ENCODE data around the gene PKNOX2.

Gene PKNOX2

DNA sequence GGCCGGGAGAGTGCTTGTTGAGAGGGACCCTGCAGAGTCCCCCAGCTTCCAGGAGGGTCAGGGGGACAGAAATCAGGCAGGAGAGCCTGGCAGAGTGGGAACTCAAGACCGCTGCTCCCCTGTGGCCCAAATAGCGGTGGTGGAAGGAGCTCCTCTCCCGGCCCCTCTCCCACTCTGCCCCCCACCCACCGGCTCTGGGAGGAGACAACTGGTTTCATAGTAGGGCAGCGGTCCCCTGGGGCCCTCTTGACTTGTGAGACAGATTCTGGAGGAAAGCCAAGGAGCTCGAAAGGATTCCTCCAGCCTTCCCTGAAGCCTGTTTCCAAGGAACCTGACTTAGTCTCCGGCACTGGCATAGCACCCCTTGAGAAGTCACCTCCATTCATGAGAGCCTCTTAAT, 10.1 kb downstream of the PKNOX2 start:
- DNase-seq = no peak

DNA sequence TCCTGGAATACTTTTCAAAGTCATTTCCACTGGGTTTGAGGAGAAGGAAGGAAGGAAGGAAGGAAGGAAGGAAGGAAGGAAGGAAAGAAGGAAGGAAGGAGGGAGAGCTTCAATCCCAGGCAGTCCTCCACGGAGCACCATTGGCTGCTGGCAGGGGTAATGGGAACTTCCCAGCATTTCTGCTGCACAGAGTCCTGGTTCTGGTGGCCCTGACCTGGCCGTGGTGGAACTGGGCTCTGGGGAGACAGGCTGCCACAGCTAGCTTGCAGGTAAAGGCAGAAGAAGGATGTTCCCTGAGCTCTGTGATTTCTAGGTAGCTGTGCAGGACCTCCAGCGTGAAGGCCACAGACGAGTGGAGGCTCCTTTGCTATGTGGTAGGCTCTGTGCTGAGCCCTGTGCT, 10.6 kb downstream of the PKNOX2 start:
- DNase-seq = no peak

DNA sequence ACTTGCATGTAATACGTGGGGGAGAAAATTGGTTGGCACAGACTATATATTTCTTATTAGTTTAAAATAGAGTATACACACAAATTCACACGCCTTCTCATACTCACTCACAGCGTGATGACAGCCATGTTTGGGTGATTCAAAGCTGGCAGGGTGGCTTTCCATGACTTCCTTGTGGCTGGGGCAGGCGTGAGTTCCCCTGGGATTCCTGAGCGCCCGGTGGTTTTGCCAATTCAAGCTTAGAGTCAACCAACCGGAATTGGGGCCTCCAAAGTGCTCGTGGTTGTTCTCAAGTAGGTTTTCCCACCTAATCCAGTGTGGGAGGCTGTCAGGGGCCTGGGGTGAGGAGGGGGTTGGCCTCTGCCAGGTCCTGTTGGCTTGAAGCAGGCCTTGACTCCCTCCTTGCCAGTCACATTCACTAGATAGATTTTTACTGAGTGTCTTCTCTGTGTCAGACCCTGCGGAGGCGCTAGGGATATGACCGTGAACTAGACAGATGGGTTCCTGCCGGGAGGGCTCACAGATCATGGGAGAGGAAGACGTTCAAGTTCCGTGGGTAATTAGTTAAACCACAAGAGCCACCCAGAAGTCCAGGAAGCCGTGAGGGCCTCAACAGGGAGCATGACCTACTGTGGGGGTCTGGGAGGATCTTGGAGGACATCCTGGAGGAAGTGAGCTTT, 11.5 kb downstream of the PKNOX2 start:
- DNase-seq = no peak

DNA sequence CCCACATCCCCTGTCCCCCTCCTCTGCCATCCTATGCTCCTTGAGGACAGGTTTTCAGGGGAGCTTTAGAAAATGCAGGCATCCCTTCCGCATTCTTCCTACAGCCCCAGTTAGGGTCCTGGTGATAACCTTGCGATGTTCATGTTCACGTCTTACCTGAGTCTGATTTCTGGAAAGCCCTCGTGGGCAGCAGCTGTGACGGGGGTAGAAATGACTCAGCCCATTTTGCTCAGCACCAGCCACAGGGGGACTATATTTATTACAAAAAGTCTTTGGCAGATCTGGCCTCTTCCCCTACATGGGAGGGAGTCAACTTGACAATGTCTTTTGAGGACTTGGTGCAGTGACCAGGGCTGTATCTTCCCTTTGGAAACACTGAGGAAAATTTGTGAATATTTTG, 12.3 kb downstream of the PKNOX2 start:
- no peak for DNase-seq

DNA sequence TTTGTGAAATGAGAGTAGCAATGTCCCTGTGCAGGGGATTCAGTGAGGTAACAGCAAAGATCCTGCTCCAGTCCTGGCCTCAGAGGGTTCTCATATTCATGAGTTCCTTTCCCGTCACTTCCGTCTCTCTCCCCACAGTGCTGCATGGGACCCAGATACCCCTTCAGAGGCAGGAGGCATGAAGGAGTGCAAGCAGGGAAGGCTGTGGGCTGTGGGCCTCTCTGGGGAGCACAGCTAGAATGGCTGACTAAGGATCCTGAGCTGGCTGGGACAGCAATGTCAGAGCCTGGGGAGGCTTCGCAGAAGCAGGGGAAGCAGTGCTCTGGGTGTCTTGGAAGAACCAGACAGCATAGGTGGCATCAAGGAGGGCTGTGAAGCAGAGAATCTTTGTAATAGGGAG, 13.0 kb downstream of the PKNOX2 start:
- DNase-seq = no peak

DNA sequence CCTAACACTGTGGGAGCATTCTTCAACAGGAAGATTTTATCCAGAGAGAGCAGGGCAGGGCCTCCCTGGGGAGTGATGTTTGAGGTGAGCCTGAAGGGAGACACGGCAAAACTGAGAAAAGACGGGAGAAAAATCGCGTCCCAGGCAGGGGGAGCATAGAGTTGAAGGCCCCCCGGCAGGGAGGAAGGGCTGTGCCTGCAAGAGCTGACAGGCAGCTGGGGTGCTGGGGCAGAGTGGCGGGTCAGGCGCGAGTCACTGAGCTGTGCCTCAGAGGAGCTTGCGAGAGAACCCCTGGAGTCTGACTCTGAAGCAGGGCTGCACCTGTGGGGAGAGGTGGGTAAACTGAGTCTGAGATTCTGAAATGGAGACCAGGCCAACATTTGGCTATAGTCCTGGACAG, 14.8 kb downstream of the PKNOX2 start:
- no peak for DNase-seq

DNA sequence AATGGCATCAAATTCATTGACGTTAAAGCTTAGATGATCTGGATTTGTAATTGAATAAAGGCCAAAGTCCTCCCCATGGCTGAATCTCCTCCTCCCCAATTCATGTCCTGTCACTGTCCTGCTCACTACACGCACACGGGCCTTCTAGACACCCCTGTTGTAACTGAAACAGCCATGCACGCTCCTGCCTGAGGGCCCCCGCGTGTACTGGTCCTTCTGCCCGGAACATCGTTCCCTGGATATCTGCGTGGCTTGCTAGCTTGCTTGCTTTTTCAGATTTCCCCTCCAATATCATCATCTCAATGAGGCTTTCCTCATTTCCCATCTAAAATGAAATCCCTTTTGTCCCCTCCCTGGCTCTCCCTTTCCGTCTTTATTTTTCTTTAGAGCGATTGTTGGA, 15.3 kb downstream of the PKNOX2 start:
- DNase-seq = no peak

DNA sequence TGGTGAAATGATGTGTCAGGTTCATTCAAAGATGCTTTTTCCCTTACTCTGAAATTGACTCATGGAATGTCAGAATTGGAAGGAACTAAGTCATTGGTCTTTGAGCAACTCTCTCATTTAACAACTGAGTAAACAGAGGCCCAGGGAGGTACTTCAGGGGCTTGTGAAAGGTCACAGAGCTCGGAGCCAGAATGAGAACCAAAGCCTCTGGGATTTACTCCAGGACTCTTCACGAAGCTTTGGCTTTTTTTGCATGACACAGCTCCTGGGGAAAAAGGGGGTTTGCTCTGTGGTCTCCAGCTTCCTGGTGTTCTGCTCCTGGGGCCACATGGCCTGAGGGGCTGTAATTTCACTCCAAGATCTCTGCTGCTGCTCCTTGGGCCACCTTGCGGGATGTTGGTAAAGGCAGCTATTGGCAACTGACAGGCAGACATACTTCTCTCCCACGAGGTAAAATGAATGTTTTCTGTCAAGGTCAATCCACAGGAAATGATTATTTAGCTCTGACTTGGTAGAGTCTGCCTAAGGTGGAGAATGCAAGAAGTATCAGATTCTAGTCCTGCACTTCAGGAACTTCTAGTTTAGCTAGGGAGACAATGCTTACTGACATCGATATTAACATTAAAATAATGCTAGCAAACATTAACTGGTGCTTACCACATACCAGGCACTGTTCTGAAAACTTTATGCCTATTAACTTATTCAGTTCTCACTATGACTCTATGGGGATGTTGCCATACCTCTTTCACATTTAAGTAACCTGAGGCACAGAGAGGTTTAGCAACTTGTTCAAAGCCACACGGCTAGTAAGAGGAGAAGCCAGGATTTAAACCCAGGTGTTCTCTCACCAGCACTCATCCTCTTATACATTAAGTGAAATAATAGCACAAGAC, 16.1 kb downstream of the PKNOX2 start:
- no peak for DNase-seq

DNA sequence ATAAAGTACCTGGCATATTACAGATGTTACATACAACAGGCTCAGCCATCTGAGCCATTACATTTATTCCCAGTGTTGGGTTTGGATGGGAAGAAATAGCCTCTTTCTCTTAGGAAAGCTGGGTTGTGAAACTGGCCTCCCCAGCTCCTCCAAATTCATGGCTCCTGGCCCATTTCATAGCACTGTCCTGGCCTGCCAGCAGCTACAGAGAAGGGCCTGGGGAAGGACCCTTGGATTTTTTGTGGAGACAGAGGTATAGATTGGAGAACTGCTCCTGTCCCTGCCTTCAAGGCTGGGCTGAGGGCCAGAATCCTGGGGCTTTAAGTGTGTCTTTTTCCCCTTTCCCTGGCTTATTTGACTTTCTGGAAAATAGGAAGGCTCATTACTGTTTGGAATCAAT, 18.0 kb downstream of the PKNOX2 start:
- no peak for DNase-seq

DNA sequence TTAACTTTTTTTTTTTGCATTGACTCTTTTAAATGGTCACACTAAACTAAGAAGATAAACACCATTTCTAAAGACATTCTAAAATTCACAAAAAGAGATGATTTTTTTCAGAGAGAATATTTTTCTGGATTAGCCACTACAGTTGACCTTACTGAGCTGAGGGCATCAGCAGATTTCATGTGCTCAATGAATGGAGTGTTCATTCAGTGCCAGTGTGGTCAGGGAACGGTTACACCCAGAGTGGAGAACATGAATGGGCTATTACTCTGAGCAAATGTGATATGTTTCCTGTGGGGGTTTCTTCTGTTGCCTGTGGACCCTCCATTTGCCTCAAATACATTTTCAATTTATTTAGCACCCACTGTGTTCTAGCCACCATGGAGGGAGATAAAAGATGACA, 19.1 kb downstream of the PKNOX2 start:
- no peak for DNase-seq

DNA sequence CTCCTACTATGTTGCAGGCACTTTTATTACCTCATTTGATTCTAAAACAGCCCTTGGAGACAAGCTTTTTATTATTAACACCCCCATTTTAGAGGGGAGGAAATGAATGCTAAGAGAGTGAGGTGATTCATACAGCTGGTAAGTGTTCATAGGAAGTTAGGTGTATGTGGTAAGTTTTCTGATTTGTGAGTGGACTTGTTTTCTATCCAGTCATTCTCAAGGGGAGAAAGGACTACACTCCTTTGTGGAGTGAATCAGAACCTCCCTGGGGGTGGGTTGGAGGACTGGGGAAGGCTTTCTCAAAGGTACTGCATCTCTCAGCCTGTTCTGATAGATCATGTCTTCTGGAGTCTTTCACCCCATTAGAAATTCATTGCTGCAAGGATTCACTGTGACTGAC, 23.5 kb downstream of the PKNOX2 start:
- DNase-seq = no peak

DNA sequence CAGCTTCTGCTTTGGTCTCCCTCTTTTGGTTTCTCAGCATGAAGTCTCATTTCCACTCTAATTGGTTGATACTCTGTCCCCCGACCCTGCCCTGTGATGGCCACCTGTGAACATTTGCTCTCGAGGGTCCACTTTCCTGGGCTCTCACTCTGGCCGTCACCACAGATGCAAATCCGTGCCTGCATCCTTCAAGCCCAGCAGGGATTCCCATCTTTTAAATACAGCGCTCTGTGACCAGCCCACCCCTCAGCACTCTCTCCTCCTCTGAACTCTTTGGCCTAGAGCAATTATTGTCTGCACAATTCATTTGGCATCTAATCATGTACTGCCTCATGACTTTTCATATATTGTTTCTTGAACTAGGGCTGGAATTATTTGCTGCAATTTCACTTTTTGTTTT, 26.0 kb downstream of the PKNOX2 start:
- no peak for DNase-seq

DNA sequence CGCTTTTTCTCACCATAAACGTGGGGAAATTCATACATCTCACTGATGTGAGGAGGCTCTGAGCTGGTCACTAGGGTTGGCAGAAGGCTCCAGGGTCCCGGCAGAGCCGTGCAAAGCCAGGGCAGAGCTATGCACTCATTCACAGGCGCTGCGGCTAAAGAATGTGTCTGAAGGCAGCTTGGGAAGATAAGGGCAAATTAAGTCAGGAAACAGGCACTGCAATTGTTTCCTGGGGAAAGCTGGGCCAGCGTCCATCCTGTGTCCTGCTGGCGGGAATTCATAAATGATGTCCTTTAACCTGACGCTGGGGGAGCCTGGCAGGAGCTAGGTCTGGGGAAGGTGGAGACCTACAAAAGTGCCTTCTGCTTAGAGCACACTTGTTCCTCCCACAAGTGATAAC, 27.6 kb downstream of the PKNOX2 start:
- no peak for DNase-seq

DNA sequence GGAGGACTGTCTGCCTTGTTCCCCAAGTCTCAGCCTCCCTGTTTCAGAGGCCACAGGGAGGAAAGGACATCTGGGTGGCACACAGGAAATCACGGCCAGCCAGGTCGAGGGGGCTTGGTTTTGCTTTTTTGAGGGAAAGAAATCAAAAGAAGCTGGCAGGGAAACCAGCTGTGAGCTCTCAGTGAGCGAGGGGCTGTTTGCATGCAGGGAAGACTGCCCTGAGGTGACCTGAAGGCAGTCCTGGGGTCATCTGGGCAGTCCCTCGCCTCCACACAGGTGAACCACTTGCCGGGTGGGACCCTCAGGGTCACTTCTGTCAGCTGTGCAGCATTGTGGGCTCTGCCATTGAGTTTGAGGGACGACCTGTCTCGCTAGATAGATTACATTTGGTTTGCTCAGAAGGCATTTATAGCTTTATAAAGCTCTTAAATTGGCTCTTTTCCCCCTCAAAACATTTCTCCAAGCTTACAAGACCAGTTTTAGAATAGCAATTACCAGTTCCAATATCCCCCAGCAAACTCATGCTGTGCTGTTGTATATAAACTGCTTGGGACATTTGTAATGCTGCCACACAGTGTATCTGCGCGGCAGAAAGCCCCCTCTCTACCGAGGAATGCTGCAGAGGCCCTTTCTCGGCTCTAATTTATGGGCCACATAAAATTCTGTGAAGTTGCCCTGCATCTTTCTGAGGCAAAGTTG, 28.3 kb downstream of the PKNOX2 start:
- no peak for DNase-seq

DNA sequence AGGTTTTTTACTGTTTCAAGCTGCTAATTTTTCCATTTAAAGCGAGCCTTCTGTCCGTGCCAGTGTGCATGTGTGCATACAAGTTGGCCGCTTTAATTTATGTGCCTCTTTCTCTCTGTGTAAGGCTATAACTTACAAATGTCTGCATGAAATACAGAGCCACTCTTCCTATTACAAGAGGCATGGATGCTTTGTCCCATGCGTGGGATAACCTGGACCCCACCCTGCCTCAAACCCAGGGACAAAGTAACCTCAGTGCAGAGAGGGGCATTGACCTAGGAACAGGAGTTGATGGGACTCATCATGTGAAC, 28.8 kb downstream of the PKNOX2 start:
- no peak for DNase-seq

DNA sequence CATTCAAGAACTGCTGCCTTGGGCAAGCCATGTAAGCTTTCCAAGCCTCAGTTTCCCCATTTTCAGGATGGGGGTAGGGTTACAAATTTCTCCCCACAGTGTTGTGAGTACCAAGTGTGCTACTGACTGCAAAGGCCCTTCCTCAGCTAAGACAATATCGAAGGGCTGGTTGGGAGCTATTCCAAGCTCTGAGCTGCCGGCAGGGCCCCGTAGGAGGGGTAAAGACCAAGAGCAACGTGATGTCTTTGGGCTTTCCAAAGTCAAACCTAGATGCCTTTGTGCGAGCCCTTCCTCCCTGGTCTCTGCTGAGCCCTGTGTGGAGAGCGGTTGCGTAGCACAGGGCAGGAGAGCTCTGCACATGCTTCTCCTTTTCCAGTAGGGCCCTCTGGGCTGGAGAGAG, 29.3 kb downstream of the PKNOX2 start:
- no peak for DNase-seq

DNA sequence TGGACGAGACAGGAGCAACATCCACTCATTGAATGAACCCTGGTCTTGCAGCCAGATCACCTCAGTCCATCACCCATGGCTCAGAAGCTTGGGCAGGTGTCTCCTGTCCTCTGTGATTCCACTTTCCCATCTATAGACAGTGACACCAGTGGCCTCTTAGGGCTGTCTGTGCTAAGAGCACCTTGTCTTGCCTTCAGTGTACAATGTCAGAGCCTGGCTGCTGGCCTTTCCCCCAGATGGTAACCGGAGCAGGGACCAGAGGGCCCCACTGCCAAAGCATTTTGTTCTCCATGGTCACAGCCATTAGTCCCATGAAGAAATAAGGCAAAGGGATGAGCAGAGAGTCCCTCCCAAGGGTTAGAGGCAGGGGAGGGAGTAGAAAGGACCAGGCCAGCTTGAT, 35.4 kb downstream of the PKNOX2 start:
- no peak for DNase-seq

DNA sequence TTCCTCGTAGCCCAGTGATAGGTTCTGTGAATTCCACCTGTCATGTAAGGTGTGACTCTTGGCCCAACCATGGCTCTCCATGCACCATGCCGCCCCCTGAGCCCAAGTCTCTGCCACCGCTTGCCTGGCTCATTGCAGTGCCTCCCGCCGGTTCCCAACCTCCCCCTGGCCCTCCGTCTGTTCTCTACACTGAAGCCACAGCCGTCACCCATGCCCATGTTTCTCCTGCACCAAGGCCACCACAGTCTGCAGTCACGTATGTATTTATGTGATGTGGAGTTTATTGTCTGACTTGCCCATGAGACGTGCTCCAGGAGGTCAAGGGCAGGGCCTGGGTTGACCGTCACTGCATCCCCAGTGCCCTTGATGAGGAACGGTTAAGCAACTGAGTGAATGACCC, 35.9 kb downstream of the PKNOX2 start:
- DNase-seq = no peak

DNA sequence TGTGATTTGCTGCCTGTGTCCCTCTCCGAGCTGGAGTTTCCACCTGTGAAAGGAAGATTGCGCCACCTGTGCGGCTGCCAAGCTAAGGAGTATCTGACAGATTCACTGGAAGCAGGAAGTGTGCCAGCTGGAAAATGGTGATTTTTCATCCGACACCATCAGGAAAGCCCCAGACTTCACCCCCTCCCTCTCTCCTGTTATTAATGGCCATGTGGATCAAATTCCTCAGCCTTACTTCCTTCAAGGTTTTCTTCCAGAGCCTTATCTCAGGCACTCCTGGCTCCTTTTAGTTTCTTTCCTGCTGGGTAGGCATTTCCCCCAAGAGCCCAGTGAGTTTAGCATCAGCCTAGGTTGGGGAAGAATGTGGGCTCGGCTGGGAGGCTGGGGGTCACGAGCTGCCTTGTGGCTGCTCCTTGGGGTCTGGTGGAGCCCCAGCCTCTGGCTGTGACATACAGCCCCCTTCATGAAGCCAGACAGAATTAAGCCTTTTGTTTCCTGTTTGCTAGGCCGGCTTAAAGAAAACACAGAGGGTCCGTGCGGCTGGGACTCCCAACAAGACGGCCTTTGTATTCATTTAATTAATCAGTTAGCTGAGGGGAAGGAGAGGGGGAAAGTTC, 37.1 kb downstream of the PKNOX2 start:
- no peak for DNase-seq

DNA sequence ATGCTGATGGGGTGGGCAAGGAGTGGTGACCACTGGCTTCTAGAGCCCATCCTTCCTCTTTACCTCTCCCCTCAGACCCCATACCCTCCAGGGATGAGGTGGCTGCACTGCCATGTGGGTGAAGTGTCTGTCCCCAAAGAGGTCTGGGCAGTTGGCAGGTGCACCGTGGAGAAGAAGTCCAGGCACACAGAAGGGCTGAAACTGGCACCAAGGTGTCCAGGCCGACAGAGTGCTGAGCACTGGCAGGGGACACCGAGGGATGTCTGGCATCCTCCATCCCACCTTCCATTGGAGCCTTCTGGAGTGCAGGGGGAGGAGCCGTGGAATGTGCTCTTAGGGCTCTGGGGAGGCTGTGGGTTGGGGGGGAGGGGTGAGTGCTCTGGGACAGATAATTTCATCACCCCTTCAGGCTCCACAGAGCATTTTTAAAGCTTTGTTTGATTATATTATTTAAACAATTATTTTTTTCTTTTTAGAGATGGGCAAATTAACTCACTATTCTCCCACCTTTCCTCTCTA, 37.9 kb downstream of the PKNOX2 start:
- DNase-seq = no peak

DNA sequence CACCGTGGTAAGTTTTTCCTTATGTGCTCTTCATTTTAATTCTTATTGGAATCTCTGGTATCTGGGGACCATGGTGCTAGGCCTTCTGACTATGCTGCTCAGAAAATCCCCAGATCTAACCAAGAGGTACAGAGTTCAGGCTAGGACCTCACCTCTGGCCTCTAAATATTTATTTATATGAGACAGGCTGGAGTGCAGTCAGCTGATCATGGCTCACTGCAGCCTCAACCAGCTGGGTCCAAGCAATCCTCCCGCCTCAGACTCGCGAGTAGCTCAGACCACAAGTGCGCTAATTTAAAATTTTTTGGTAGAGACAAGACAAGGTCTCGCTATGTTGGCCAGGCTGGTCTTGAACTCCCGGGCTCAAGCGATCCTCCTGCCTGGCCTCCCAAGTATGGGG, 38.4 kb downstream of the PKNOX2 start:
- DNase-seq = no peak

DNA sequence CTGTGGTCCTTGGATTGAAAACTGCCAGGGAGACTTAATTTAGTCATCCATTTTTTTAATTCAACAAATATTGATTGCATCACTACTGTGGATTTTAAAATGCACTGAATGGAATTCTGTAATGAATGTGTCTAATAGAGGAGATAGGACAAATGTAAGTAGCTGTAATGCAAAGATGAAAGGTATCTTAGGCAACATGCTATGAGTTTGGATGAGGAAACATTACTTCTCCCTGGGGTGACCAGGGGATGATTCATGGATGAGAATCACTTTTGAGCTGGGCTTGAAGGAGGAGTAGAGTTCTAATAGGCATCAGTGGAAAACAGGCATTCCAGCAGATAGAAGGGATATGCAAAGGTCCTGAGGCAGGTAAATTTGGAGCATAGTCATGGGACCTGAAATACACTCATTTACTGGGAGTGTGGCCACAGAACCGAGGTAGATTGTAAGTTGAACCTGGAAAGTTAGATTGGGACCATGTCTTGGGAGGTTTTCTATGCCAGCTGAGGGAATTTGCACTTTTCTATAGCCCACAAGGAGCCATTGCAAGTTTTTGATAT, 43.4 kb downstream of the PKNOX2 start:
- DNase-seq = no peak

DNA sequence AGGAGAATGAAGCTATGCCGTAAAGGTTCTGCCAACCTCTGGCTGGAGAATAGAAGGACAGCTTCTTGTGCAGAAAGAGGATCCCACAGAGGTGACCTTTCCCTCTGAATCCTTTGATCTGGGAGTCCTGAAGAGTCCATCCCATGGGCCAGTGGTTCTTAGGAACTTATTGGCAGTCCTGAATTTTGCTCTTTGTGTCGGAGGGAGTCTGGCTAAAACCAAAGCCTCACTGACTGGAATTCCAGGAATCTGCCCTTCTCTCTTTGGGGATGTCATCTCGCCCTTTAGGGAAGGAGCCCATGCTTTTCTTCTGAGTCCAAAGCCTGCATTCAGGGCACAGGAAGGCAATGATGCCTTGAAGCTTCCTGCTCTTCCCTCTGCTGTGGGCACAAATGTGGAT, 45.5 kb downstream of the PKNOX2 start:
- no peak for DNase-seq
